GM12872 (cell line): ENCODE data around the gene DAB2IP.

Experiments
- TF ChIP-seq, protein P1 (sequence below): IDR thresholded peaks from 3 replicates; pipeline ENCODE4 v1.5.1; 2011; ENCODE audit warnings: low read depth, mild to moderate bottlenecking, low read length, moderate library complexity; ENCODE audit not compliant: insufficient read depth

DAB2IP gene

GRCh38 chr9:121636978-121637712 is 14.3 kb upstream of the DAB2IP start:
- TF ChIP-seq, protein P1, sequence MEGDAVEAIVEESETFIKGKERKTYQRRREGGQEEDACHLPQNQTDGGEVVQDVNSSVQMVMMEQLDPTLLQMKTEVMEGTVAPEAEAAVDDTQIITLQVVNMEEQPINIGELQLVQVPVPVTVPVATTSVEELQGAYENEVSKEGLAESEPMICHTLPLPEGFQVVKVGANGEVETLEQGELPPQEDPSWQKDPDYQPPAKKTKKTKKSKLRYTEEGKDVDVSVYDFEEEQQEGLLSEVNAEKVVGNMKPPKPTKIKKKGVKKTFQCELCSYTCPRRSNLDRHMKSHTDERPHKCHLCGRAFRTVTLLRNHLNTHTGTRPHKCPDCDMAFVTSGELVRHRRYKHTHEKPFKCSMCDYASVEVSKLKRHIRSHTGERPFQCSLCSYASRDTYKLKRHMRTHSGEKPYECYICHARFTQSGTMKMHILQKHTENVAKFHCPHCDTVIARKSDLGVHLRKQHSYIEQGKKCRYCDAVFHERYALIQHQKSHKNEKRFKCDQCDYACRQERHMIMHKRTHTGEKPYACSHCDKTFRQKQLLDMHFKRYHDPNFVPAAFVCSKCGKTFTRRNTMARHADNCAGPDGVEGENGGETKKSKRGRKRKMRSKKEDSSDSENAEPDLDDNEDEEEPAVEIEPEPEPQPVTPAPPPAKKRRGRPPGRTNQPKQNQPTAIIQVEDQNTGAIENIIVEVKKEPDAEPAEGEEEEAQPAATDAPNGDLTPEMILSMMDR: no peak

- TF ChIP-seq, protein P1: no peak
Observed at GRCh38 chr9:121637713-121638220, 13.7 kb upstream of the DAB2IP start.

GRCh38 chr9:121638399-121638798 is 13.0 kb upstream of the DAB2IP start:
- TF ChIP-seq, protein P1: no peak

- TF ChIP-seq, protein P1: no peak
Observed at GRCh38 chr9:121638901-121639592, 12.4 kb upstream of the DAB2IP start.

GRCh38 chr9:121639619-121640018 is 11.8 kb upstream of the DAB2IP start:
- TF ChIP-seq, protein P1: no peak

DNA sequence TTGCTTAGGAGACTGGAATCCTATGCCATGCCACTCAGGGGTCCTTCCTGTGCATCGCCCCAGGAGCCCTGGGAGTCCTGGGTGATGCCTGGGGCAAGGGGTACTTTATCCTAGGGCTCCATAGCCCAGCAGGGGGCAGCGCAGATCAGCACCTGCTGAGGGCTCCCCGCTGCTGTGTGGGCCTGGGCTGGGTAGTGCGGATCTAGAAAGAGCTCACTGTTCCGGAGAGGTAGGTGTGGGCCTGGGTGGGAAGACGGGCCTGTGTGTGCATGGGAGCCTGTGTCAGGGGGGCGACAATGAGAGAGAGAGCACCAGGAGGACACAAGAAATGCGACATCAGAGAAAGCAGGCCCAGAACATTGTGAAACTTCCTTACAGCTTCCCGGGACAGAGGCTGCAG is 11.4 kb upstream of the DAB2IP start:
- TF ChIP-seq, protein P1: peak; percentile 55

DNA sequence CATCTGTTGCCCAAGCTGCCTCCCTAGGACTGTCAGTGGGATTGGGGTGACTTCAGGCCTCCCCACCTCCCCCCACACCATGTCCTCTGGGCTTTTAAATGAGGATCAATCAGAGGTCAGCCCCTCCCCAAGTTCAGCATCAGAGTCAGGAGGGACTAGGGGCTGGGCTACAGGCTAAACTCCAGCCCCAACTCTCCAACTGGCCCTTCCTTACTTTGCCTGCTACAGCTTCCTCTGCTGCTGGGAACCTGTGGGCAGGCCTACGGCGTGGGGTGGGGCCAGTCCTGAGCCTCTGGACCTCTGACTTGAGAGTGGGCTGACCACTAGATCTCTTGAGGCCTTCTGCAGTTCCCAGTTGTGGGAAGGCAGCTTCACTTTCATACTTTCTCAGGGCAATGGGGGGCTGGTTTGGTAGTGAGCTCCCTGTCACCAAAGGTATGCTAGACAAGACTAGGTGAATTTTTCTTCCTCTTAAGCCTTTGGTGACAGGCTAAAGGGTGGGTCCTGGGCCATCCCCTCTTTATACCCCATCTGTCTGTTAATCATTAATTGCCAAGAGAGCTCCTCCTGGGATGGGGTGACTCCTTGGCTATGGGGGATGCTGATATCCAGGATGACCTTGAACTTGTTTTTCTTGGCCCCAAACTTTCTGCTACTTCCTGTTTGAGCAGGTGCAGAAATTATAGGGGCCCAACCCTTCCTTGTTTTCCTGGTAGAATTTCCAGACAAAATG is 10.8 kb upstream of the DAB2IP start:
- TF ChIP-seq, protein P1: no peak
